Motor neuron (in vitro differentiated cells): ENCODE measurements around the gene KLF17. TPM values are rescaled to one million over a fixed set of nuclear protein-coding genes. Genes with fewer than 3 reads are reported as not detected.

Experiments
- ATAC-seq, 8 experiments: fragments of 200-7000 bp; cut with Tn5 transposase; replicated peaks in 6 of 8; 2 replicates each; pipeline ENCODE4 v1.8.0; 2021; ENCODE audit warnings: mild to moderate bottlenecking in 8 of 8, moderate library complexity in 8 of 8
- H3K27ac ChIP-seq, 2 donors: fragments of 250-450 bp; sonication (Bioruptor Pico); 2 replicates each; pipeline ENCODE4 v1.9.0; 2021; ENCODE audit warnings: antibody characterized with exemption in 2 of 2, mild to moderate bottlenecking in 2 of 2, moderate library complexity in 1 of 2
- H3K4me1 ChIP-seq, 2 donors: fragments of 250-450 bp; sonication (Bioruptor Pico); replicated peaks in 1 of 2; 2 replicates each; pipeline ENCODE4 v1.6.1; 2021; ENCODE audit warnings: antibody characterized with exemption in 2 of 2, mild to moderate bottlenecking in 2 of 2, moderate library complexity in 1 of 2
- H3K4me3 ChIP-seq, 5 donors: fragments of 250-450 bp; sonication (Bioruptor Pico); 2 replicates each; pipeline ENCODE4 v1.9.0; 2021; ENCODE audit warnings: antibody characterized with exemption in 5 of 5, mild to moderate bottlenecking in 5 of 5, moderate library complexity in 4 of 5
- WGBS, 10 experiments: fragments of 450-650 bp; shearing (Covaris generic); methylation state at CpG; one replicate each; pipeline ENCODE4 v1.0.0; 2022; 5-methylcytosine and 5-hydroxymethylcytosine counted together
- in situ Hi-C, 9 experiments: fragments of 400-800 bp; cut with MboI; loops; one replicate each; pipeline ENCODE4 v1.15.0; 2021; ENCODE audit warnings: low sequenced_read_pairs in 9 of 9, low pct_unique_long_range_greater_than_20kb in 2 of 9; ENCODE audit not compliant: unreplicated experiment in 9 of 9
- total RNA-seq, 8 experiments: library from RNA; unstranded; fragments of 300-600 nt; gene quantifications; 2 replicates each; pipeline versions ENCODE4 v1.2.3 to v1.2.4, GENCODE V29; 2022

Gene KLF17
- total RNA-seq, 8 experiments from 2014 or later: 0.09 to 0.62 (median 0.17) TPM; not detected in 3

DNA sequence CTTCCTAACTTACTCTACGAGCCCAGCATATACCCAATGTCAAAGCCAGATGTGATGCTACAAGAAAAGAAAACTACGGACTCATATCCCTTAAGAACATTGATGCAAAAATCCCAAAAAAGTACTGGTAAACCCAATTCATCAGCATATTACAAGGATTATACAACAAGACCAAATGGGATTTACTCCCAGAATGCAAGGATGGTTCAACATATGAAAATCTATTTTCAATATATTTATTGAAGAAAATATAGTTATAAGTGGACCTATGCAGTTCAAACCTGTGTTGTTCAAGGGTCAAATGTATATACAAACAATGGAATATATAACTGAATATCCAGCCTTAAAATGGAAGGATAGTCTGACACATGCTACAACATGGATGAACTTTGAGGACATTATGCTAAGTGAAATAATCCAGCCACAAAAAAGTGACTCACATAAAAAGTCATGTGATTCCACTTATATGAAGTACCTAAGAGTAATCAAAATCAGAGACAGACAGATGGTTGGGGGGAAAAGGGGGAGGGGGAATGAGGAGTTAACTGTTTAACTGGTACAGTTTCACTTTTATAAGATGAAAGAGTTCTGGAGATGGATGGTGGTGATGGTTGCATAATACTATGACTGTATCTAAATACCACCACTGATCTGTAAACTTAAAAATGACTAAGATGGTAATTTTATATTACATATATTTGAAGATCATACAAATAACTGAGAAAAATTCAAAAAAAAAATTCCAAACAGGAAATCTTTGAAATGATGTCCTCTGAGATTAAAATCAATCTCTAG lies 26.5 kb downstream of the KLF17 start:
- WGBS, 10 experiments: 11 to 100% (median 82%) methylated on average over 1 to 2 of the region's 2 CpGs; no CpG with 5 or more reads in 2 of the 10 experiments
- Histone ChIP-seq H3K27ac (no peak overlapping the region), H3K4me3 (no peak overlapping the region), H3K4me1 (no peaks in the 10 kb centered on the region)
- ATAC-seq: no peak
- in situ Hi-C loops: no loop called here

DNA sequence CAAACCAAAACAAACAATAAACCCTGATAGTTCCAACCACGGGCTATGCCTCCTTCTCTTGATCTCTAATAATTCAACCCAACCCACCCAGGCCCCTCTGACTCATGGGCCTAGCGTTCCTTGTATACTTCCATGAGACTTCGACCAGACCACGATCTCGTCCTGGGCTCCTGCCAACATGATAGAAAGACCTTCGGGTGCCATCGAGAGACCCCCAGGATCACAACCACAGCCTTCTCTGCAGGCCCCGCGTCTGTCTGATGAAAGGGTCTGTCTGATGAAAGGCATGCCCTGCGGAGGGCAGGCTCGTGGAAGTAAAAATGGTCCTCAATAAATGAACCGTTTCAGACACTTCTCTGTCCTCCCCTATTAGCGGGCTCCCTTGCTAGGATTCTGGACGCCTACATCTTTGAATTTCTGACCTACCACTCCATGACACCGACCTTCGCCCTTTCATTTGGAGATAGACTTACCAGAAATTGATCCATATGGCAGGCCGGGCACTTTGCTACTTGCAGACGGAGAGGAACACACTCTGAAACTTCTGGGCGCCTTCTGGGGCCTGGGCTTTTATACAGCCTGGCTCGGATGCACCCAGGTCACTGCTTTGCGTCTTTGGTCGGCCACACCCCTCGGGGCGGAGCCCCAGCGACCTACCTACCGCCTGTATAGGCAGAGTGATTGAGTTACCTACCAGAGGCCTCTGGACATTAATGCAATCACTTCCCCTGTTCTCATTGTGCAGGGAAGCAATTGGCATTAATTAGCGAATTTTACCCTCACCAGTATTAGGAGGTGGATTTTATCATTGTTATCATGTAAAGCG lies 28.1 kb downstream of the KLF17 start:
- H3K4me1 ChIP-seq: no peaks in the 10 kb centered on the region
- no peak overlapping the region for H3K27ac ChIP-seq
- H3K4me3 ChIP-seq: no peak overlapping the region
- no peak for ATAC-seq
- WGBS, 10 experiments: 38 to 95% (median 79%) methylated on average over 2 to 28 of the region's 28 CpGs
- in situ Hi-C loops: no loop called here

DNA sequence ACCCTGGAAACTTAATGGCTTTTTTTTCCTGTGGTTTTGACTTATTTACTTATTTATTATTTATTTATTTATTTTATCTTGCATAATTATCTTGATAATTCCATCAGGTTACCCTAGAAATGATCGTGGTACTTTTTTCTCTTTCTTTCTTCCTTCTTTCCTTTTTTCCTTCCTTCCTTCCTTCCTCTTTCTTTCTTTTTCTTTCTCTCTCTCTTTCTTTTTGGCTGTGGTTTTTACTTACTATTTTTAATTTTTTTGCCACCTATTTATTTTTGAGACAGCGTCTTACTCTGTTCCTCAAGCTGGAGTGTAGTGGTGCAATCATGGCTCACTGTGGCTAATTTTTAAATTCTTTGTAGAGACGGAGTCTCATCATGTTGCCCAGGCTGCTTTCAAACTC lies 29.0 kb downstream of the KLF17 start:
- Histone ChIP-seq H3K27ac (no peak overlapping the region), H3K4me3 (no peak overlapping the region), H3K4me1 (no peaks in the 10 kb centered on the region)
- ATAC-seq: no peak
- 49 to 97% (median 83%) methylated on average over 3 of the region's 3 CpGs for WGBS, 10 experiments
- in situ Hi-C loops: no loop called here

DNA sequence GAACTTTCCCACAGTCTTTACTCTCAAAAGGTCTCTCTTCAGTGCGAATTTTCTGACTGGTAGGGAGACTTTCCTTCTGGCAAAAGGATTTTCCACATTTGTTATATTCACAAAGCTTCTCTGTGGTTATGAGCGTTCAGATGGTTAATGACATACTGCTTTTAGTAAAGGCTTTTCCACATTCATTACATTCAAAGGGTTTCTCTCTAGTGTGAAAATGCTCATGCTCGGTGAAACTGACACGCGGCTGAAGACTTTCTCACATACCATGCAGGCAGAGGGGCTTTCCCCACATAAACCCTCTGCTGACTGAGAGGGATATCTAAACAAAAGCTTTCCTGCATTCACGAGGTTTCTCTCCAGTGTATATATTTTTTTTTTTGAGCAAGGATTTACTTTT lies 32.7 kb downstream of the KLF17 start:
- no peak for ATAC-seq

DNA sequence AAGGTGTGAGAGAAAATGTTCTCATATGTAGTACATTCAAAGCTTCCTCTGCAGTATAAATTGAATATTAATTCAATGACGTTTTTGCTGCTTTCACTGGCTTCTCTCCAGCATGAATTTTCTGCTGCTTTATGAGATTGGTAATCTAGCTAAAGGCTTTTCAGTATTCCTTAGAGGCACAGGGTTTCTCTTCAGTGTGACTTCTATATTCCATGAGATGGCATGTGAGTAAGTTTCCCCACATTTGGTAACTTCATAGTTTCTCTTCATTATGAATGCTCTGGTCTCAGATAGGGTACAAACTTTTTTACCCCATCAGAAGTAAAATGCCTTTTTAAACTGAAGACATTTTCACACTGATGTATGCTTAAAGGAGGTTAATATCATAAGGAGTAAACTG lies 33.2 kb downstream of the KLF17 start:
- Histone ChIP-seq H3K27ac (no peak overlapping the region), H3K4me1 (peaks cover 0 to 5% of the 10 kb centered on the region in 2 donors), H3K4me3 (no peak overlapping the region)
- peak in 1 of 8 experiments; percentile 23 for ATAC-seq
- in situ Hi-C loops: no loop called here
- WGBS, 10 experiments: 0 to 83% (median 36%) methylated on average over 1 of the region's 1 CpG; no CpG with 5 or more reads in 1 of the 10 experiments

More for the DNA sequence above, 32.7 kb downstream of the KLF17 start:
- H3K4me1 ChIP-seq: peaks cover 0 to 5% of the 10 kb centered on the region in 2 donors
- in situ Hi-C loops: no loop called here
- H3K4me3 ChIP-seq: no peak overlapping the region
- H3K27ac ChIP-seq: no peak overlapping the region
- 17 to 90% (median 66%) methylated on average over 1 to 6 of the region's 6 CpGs for WGBS, 10 experiments

DNA sequence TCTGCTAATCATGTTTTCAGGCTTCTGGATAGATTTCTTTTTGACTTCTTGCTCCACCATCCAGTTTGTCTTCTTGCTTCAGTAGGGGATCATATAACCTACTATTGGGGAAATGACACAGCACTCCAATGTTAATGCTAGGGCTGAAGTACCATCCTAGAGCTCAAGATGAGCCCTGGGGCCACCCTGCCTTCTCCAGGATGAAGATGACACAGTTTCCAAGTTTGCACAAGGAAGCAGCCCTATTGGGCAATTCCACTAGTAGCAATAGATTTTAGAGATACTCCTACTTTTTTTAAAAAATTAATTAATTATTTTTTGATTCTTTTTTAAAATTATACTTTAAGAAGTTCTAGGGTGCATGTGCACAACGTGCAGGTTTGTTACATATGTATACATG lies 34.1 kb downstream of the KLF17 start:
- 0 to 100% (median 27%) methylated on average over 1 of the region's 1 CpG; no CpG with 5 or more reads in 3 of the 10 experiments for WGBS, 10 experiments
- Histone ChIP-seq H3K4me3 (no peak overlapping the region), H3K4me1 (peaks cover 0 to 5% of the 10 kb centered on the region in 2 donors), H3K27ac (no peak overlapping the region)
- no peak for ATAC-seq
- in situ Hi-C loops: no loop called here

DNA sequence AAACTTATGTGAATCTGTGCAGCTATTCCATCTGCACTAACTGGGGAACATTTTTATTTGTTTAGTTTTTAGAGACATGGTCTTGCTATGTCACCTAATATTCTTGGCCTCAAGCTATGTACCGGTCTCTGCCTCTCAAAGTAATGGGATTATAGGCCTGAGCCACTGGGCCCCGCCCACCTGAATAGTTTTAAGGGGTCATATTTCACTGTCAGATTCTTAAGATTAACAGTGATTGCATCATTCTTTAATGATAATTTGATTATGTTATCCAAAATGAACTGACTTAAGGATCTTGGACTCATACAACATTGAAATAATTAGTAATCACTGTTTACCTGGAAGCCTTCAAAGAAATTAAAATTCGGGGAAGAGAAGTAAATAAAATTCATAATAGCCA lies 35.4 kb downstream of the KLF17 start:
- Histone ChIP-seq H3K4me1 (peaks cover 0 to 5% of the 10 kb centered on the region in 2 donors), H3K27ac (no peak overlapping the region), H3K4me3 (no peak overlapping the region)
- ATAC-seq: peak in 3 of 8 experiments; percentile 35 to 46 (median 43)
- 58 to 94% (median 80%) methylated on average over 2 to 3 of the region's 3 CpGs for WGBS, 10 experiments
- in situ Hi-C loops: no loop called here

DNA sequence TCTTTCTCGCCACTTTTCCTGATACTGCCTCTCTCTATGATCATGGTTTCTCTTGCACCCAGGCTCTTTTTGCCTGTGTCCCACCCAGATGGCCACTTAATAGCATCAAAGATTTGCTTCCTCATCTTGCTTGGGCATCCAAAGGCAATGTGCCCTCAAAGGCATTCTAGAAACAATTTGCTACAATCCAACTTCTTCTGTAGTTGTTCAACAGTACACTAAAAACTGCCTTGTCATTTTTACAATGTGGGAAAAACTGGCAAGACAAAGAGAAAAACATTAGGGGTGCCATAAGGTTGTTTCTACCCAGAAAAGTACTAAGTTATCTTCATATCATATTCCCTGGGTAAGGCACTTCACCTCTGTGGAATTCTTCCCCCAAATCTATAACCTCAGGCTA lies 39.3 kb downstream of the KLF17 start:
- no peak overlapping the region for H3K4me3 ChIP-seq
- in situ Hi-C loops: no loop called here
- 50 to 100% (median 71%) methylated on average over 1 of the region's 1 CpG; no CpG with 5 or more reads in 3 of the 10 experiments for WGBS, 10 experiments
- H3K4me1 ChIP-seq: peaks cover 0 to 5% of the 10 kb centered on the region in 2 donors
- H3K27ac ChIP-seq: no peak overlapping the region
- no peak for ATAC-seq

DNA sequence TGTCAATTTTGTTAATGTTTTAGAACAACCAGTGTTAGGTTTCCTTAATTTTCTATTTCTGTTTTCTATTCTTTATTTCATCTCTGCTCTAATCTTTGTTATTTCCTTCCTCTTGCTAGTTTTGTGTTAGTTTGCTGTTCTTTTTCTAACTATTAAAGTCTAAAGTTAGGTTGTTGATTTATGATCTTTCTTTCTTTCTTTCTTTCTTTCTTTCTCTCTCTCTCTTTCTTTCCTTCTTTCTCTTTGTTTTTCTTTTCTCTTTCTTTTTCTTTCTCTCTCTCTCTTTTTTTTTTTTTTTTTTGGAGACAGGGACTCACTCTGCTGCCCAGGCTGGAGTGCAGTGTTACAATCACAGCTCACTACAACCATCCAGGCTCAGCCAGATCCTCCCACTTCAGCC lies 40.2 kb downstream of the KLF17 start:
- Histone ChIP-seq H3K4me3 (no peak overlapping the region), H3K4me1 (peaks cover 0 to 5% of the 10 kb centered on the region in 2 donors), H3K27ac (no peak overlapping the region)
- ATAC-seq: no peak
- in situ Hi-C loops: no loop called here

DNA sequence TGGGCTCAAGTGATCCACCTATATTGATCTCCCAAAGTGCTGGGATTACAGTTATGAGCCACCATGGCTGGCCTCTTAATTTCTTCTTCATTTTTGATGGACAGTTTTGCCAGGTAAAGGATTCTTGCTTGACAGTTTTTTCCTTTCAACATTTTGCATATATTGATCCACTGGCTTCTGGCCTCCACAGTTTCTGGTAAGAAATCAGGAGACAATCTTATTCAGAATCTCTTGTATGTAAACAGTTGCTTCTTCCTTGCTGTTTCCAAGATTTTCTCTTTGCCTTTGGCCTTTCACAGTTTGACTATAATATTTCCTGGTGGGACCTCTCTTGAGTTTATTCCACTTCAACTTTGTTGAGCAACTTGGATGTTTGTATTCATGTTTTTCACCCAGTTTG lies 42.9 kb downstream of the KLF17 start:
- in situ Hi-C loops: no loop called here
- no peak overlapping the region for H3K4me3 ChIP-seq
- ATAC-seq: no peak
- H3K4me1 ChIP-seq: no peaks in the 10 kb centered on the region
- no peak overlapping the region for H3K27ac ChIP-seq

DNA sequence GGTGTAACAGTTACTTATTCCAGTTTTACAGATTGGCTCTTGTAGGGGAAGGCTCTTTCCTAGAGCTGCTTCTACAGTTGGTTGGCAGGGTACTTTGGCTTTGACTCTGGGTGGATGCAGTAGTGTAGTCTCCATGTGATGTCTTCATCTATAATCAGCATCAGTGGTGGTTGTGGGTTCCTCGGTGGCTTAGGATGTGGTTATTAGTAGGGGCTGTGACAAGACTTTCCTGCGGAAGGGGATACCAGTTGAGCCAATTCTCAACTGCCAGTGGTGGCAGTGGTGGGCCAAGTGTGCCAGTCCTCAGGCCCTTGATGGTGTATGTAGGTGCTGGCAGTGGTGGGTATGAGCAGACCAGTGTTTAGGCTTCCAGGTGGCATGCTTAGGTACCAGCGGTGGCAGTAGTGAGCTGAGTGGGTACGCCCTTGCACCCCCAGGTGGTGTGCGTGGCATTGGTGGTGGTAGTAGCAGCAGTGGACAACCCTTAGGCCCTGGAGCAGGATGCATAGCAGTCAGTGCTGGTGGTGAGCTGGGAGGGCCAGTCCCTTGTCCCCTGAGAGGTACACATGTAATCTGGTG lies 50.0 kb downstream of the KLF17 start:
- no peaks in the 10 kb centered on the region for H3K4me1 ChIP-seq
- no peak overlapping the region for H3K27ac ChIP-seq
- H3K4me3 ChIP-seq: no peak overlapping the region
- WGBS, 10 experiments: 17 to 100% (median 79%) methylated on average over 1 to 5 of the region's 5 CpGs; no CpG with 5 or more reads in 5 of the 10 experiments
- ATAC-seq: no peak
- in situ Hi-C loops: no loop called here

DNA sequence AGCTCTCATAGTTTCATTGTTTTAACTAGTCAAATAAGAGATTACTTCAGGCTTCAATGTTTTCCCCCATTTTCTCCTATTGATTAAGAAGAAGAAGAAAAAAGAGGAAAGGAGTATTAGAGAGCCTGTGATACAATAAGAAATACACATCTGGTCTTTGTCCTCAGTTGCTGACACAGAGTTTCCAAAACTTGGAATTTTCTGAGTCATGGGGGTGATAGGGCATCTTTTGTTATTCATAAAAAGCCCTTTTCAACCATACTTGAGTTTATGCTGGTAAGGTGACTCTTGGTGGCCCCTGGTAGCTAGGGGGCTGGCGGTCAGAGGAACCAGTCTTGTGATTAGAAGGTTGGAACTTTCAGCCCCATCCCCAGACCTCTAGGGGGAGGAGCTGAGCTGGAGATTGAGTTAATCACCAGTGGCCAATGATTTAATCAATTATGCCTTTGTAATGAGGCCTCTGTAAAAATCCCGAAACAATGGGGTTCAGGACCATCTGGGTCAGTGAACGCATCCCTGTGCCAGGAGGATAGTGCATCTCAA lies 51.7 kb downstream of the KLF17 start:
- in situ Hi-C loops: no loop called here
- ATAC-seq: no peak
- WGBS, 10 experiments: 71 to 100% (median 96%) methylated on average over 1 to 3 of the region's 3 CpGs; no CpG with 5 or more reads in 3 of the 10 experiments
- Histone ChIP-seq H3K4me1 (no peaks in the 10 kb centered on the region), H3K27ac (no peak overlapping the region), H3K4me3 (no peak overlapping the region)

DNA sequence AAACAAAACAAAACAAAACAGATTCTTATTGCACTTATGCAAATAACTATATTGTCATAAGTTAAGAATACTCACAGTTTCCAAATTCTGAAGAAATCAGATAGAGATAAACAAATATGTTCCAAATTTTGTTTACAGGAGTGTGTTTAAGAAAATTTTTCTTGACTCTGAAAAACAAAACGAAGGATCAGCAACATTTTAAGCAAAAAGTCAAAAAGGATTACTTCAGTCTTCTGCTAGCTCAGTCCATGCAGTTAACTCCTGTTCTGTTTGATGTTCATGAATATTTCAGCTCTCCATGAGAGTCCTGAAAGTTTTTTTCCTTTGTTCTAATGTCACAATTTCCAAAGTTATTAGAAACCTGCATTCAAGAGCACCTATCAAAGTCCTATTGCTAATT lies 56.0 kb downstream of the KLF17 start:
- in situ Hi-C loops: no loop called here
- no peak for ATAC-seq
- no peak overlapping the region for H3K4me3 ChIP-seq
- no peak overlapping the region for H3K27ac ChIP-seq
- 8 to 89% (median 55%) methylated on average over 1 of the region's 1 CpG; no CpG with 5 or more reads in 2 of the 10 experiments for WGBS, 10 experiments
- no peaks in the 10 kb centered on the region for H3K4me1 ChIP-seq
